ENCODE measurements around the gene GSK3B.
A peak's percentile ranks its signal among the peaks of the same experiment; 100 is the strongest.

The GSK3B gene

GRCh38 chr3:119779731-119780383, 314.4 kb downstream of the GSK3B start:
- DNase-seq (ENCODE audit: low spot score) = no peak

GRCh38 chr3:119778811-119779210, 315.4 kb downstream of the GSK3B start:
- no peak for DNase-seq (ENCODE audit: low spot score)

- DNase-seq (ENCODE audit: low spot score) = no peak
These were observed 316.1 kb downstream of the GSK3B start for GRCh38 chr3:119778176-119778575.

GRCh38 chr3:119776304-119776703, 317.9 kb downstream of the GSK3B start:
- no peak for DNase-seq (ENCODE audit: low spot score)

GRCh38 chr3:119774444-119774843, 319.8 kb downstream of the GSK3B start:
- peak; percentile 45 for DNase-seq (ENCODE audit: low spot score)

All from Ammon's horn (tissue), 1 donor.